HG02870 (cell line): ENCODE data around the gene RBFOX2.
"Not testable (repeated sequence)": the region's sequence is repeated elsewhere in the genome, so short reads cannot be mapped to it uniquely, and the experiment has no call there.

Experiments
- ATAC-seq: cut with Tn5 transposase; IDR thresholded peaks from one replicate; pipeline ENCODE4 v1.9.1; 2021; ENCODE audit warnings: mild to moderate bottlenecking, moderate library complexity; ENCODE audit not compliant: unreplicated experiment

Gene RBFOX2

GRCh38 chr22:35743326-35743860 lies 285.2 kb downstream of the RBFOX2 start:
- no peak for ATAC-seq

GRCh38 chr22:35742342-35743100 lies 286.1 kb downstream of the RBFOX2 start:
- no peak for ATAC-seq

- ATAC-seq = no peak
Measured at GRCh38 chr22:35740616-35741015, 288.0 kb downstream of the RBFOX2 start.

- ATAC-seq = no peak
Measured at GRCh38 chr22:35739931-35740380, 288.7 kb downstream of the RBFOX2 start.

- no peak for ATAC-seq
Measured at GRCh38 chr22:35739076-35739930, 289.3 kb downstream of the RBFOX2 start.

- ATAC-seq = not testable (repeated sequence)
Measured at GRCh38 chr22:35737886-35738285, 290.7 kb downstream of the RBFOX2 start.

- no peak for ATAC-seq
Measured at GRCh38 chr22:35736701-35737100, 291.9 kb downstream of the RBFOX2 start.

GRCh38 chr22:35736166-35736565 lies 292.5 kb downstream of the RBFOX2 start:
- no peak for ATAC-seq

GRCh38 chr22:35735542-35735941 lies 293.1 kb downstream of the RBFOX2 start:
- ATAC-seq = no peak

GRCh38 chr22:35734517-35734827 lies 294.2 kb downstream of the RBFOX2 start:
- no peak for ATAC-seq

GRCh38 chr22:35733791-35734516 lies 294.7 kb downstream of the RBFOX2 start:
- no peak for ATAC-seq

- no peak for ATAC-seq
Measured at GRCh38 chr22:35733036-35733435, 295.6 kb downstream of the RBFOX2 start.

- ATAC-seq = no peak
Measured at GRCh38 chr22:35732116-35732515, 296.5 kb downstream of the RBFOX2 start.

- ATAC-seq = no peak
Measured at GRCh38 chr22:35731321-35731720, 297.3 kb downstream of the RBFOX2 start.

- no peak for ATAC-seq
Measured at GRCh38 chr22:35729309-35729698, 299.3 kb downstream of the RBFOX2 start.

- no peak for ATAC-seq
Measured at GRCh38 chr22:35728639-35729308, 299.9 kb downstream of the RBFOX2 start.

- no peak for ATAC-seq
Measured at GRCh38 chr22:35727436-35727835, 301.2 kb downstream of the RBFOX2 start.

GRCh38 chr22:35726933-35727332 lies 301.7 kb downstream of the RBFOX2 start:
- ATAC-seq = no peak

GRCh38 chr22:35726398-35726797 lies 302.2 kb downstream of the RBFOX2 start:
- no peak for ATAC-seq

GRCh38 chr22:35725521-35725920 lies 303.1 kb downstream of the RBFOX2 start:
- ATAC-seq = no peak

- ATAC-seq = no peak
Measured at GRCh38 chr22:35721960-35722359, 306.7 kb downstream of the RBFOX2 start.
